ENCODE results near the gene NCKAP5L. TPM values are rescaled to one million over a fixed set of nuclear protein-coding genes. Genes with fewer than 3 reads are reported as not detected.

The NCKAP5L gene
- total RNA-seq, 4 donors from 2014 or later: 8.4 to 15.5 (median 10.4) TPM

- intact Hi-C loops (cut with DNase I; ENCODE audit: low total_unique reads) (no loop called here), in situ Hi-C loops (cut with MboI; ENCODE audit: low sequenced_read_pairs in 4 of 4) (no loop called here)
- peaks cover 0 to 19% of the 10 kb centered on the region in 2 donors for H3K36me3 ChIP-seq
- TF ChIP-seq, protein P1, sequence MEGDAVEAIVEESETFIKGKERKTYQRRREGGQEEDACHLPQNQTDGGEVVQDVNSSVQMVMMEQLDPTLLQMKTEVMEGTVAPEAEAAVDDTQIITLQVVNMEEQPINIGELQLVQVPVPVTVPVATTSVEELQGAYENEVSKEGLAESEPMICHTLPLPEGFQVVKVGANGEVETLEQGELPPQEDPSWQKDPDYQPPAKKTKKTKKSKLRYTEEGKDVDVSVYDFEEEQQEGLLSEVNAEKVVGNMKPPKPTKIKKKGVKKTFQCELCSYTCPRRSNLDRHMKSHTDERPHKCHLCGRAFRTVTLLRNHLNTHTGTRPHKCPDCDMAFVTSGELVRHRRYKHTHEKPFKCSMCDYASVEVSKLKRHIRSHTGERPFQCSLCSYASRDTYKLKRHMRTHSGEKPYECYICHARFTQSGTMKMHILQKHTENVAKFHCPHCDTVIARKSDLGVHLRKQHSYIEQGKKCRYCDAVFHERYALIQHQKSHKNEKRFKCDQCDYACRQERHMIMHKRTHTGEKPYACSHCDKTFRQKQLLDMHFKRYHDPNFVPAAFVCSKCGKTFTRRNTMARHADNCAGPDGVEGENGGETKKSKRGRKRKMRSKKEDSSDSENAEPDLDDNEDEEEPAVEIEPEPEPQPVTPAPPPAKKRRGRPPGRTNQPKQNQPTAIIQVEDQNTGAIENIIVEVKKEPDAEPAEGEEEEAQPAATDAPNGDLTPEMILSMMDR (IDR thresholded peaks at IDR 0.05 in 4 of 5, conservative IDR thresholded peaks at IDR 0.05 in 1 of 5): no peak
- TF ChIP-seq POLR2A (IDR thresholded peaks at IDR 0.05): no peak
- peaks cover 32 to 35% of the 10 kb centered on the region in 2 donors for H3K4me1 ChIP-seq
- H3K9me3 ChIP-seq: no peaks in the 10 kb centered on the region
- peak overlapping the region; percentile 66 to 77 (median 76) for H3K27ac ChIP-seq
- peak; percentile 52 to 58 for ATAC-seq
- peak overlapping the region in 2 of 4 donors; percentile 15 to 27 for H3K4me3 ChIP-seq
- H3K27me3 ChIP-seq: no peaks in the 10 kb centered on the region
- DNase-seq: peak in 1 of 2 donors; percentile 52
Observed at GRCh38 chr12:49809381-49809905, 18.8 kb downstream of the NCKAP5L start.

- intact Hi-C loops (cut with DNase I; ENCODE audit: low total_unique reads) (no loop called here), in situ Hi-C loops (cut with MboI; ENCODE audit: low sequenced_read_pairs in 4 of 4) (no loop called here)
- ATAC-seq (peak; percentile 40 to 46), DNase-seq (peak; percentile 27 to 50)
- no peaks in the 10 kb centered on the region for H3K9me3 ChIP-seq
- TF ChIP-seq, protein P1 (IDR thresholded peaks at IDR 0.05 in 4 of 5, conservative IDR thresholded peaks at IDR 0.05 in 1 of 5): no peak
- TF ChIP-seq POLR2A (IDR thresholded peaks at IDR 0.05): no peak
- no peaks in the 10 kb centered on the region for H3K27me3 ChIP-seq
- H3K36me3 ChIP-seq: peaks cover 0 to 20% of the 10 kb centered on the region in 2 donors
- peaks cover 32 to 35% of the 10 kb centered on the region in 2 donors for H3K4me1 ChIP-seq
- H3K27ac ChIP-seq: peak overlapping the region; percentile 66 to 77 (median 76)
- peak overlapping the region in 2 of 4 donors; percentile 15 to 27 for H3K4me3 ChIP-seq
Observed at GRCh38 chr12:49808686-49809380, 19.4 kb downstream of the NCKAP5L start.

GRCh38 chr12:49807991-49808580, 20.1 kb downstream of the NCKAP5L start:
- no peak for ATAC-seq
- intact Hi-C loops (cut with DNase I; ENCODE audit: low total_unique reads) (no loop called here), in situ Hi-C loops (cut with MboI; ENCODE audit: low sequenced_read_pairs in 4 of 4) (no loop called here)
- H3K27me3 ChIP-seq: no peaks in the 10 kb centered on the region
- TF ChIP-seq, protein P1 (IDR thresholded peaks at IDR 0.05 in 4 of 5, conservative IDR thresholded peaks at IDR 0.05 in 1 of 5): no peak
- TF ChIP-seq POLR2A (IDR thresholded peaks at IDR 0.05): no peak
- H3K36me3 ChIP-seq: peaks cover 0 to 25% of the 10 kb centered on the region in 2 donors
- DNase-seq: no peak
- no peaks in the 10 kb centered on the region for H3K9me3 ChIP-seq
- peak overlapping the region; percentile 66 to 77 (median 76) for H3K27ac ChIP-seq
- peaks cover 29 to 35% of the 10 kb centered on the region in 2 donors for H3K4me1 ChIP-seq
- no peak overlapping the region for H3K4me3 ChIP-seq

DNA sequence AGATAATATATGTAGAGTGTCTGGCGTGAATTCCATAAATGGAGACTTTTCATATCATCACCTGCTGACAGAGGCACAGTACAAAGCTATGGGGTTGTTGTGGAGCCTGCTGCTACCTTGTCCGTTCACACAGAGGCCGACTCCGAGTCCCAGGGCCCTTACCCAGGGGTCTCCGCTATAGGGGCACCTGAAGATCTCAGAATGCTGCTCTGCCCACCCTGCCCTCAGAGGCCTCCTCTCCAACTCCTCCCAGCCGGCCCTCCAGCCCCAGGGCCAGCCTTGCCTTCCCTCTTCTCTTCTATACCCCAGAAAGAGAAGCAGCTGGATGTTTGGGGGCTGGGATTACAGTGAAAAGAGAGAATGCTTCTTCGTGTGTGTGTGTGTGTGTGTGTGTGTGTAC, 21.3 kb downstream of the NCKAP5L start:
- DNase-seq (no peak), ATAC-seq (no peak)
- intact Hi-C loops (cut with DNase I; ENCODE audit: low total_unique reads) (no loop called here), in situ Hi-C loops (cut with MboI; ENCODE audit: low sequenced_read_pairs in 4 of 4) (no loop called here)
- Histone ChIP-seq H3K4me1 (peaks cover 26 to 35% of the 10 kb centered on the region in 2 donors), H3K27me3 (no peaks in the 10 kb centered on the region), H3K4me3 (no peak overlapping the region), H3K9me3 (no peaks in the 10 kb centered on the region), H3K27ac (no peak overlapping the region), H3K36me3 (peaks cover 0 to 27% of the 10 kb centered on the region in 2 donors)
- TF ChIP-seq POLR2A (IDR thresholded peaks at IDR 0.05): no peak
- TF ChIP-seq, protein P1 (IDR thresholded peaks at IDR 0.05 in 4 of 5, conservative IDR thresholded peaks at IDR 0.05 in 1 of 5): no peak
